HepG2 (cell line): Measurements from ENCODE around the gene THRA. TPM values are rescaled to one million over a fixed set of nuclear protein-coding genes. Genes with fewer than 3 reads are reported as not detected.

ENCODE experiments used
- ATAC-seq: fragments of 200-7000 bp; cut with Tn5 transposase; 3 replicates; pipeline ENCODE4 v1.9.1; 2020; ENCODE audit warnings: mild to moderate bottlenecking, moderate library complexity
- BruUV-seq: library from RNA; stranded (reverse); fragments of 400-500 nt; replicated peaks from 2 replicates; lab custom pipeline; 2021; lab: Mats Ljungman, UMichigan
- CTCF ChIA-PET: fragments of 300-600 bp; formaldehyde crosslinking; extraction: SDS; loops from one replicate; lab custom pipeline; 2021; ENCODE audit warnings: low total read pairs, inconsistent platforms, low intra/inter-chr PET ratio; lab: Yijun Ruan, JAX
- POLR2A ChIA-PET: fragments of 350-600 bp; sonication (Branson Sonifier 250); formaldehyde crosslinking; loops from one replicate; lab custom pipeline; 2020; ENCODE audit warnings: antibody characterized with exemption, inconsistent platforms; lab: Yijun Ruan, JAX
- DNase-seq: peaks from one replicate; pipeline ENCODE4 v3.0.0-alpha.2; 2015; ENCODE audit warnings: low spot score
- FAIRE-seq: peaks from 3 replicates; lab custom pipeline; 2011; peaks lifted over from hg19 to GRCh38; lab: Jason Lieb, UNC
- H2AFZ ChIP-seq: one replicate; pipeline ENCODE4 v1.6.1; 2011; ENCODE audit warnings: low read length, inconsistent platforms
- H3K27ac ChIP-seq: fragments of 300-600 bp; 3 replicates; pipeline ENCODE4 v1.8.0; 2011; ENCODE audit warnings: mixed run types, mild to moderate bottlenecking, mixed read lengths, low read length, inconsistent platforms; ENCODE audit not compliant: insufficient read depth; ENCODE audit errors: extremely low read length
- H3K27me3 ChIP-seq, 2 experiments: fragments of 200-600 bp in 1 of 2; 2 replicates in 1 of 2; 3 replicates in 1 of 2; pipeline versions ENCODE4 v1.6.0 to v1.8.0; 2011; ENCODE audit warnings: low read length in 2 of 2, mild to moderate bottlenecking in 2 of 2, moderate library complexity in 2 of 2, inconsistent platforms in 1 of 2; ENCODE audit not compliant: insufficient read depth in 2 of 2, control insufficient read depth in 1 of 2
- H3K36me3 ChIP-seq, 2 experiments: fragments of 200-600 bp in 1 of 2; replicated peaks in 1 of 2; 2 replicates in 1 of 2; 3 replicates in 1 of 2; pipeline versions ENCODE4 v1.5.1 to v1.8.0; 2011; ENCODE audit warnings: low read length in 2 of 2, inconsistent platforms in 1 of 2; ENCODE audit not compliant: insufficient read depth in 2 of 2, control insufficient read depth in 1 of 2
- H3K4me1 ChIP-seq: 2 replicates; pipeline ENCODE4 v1.5.1; 2012; ENCODE audit warnings: low read length, inconsistent platforms; ENCODE audit not compliant: insufficient read depth
- H3K4me2 ChIP-seq: 2 replicates; pipeline ENCODE4 v1.6.0; 2011; ENCODE audit warnings: low read depth, low read length, inconsistent platforms
- H3K4me3 ChIP-seq, 3 experiments: fragments of 200-600 bp in 1 of 3; sonication (generic), shearing (Covaris generic) in 1 of 3; replicated peaks in 1 of 3; 2 replicates each; pipeline ENCODE4 v1.5.1; 2011 to 2016; ENCODE audit warnings: low read length in 3 of 3, inconsistent platforms in 2 of 3, low read depth in 2 of 3, mild to moderate bottlenecking in 2 of 3, control low read depth in 1 of 3, mixed read lengths in 1 of 3; ENCODE audit not compliant: insufficient read depth in 1 of 3
- H3K79me2 ChIP-seq: one replicate; pipeline ENCODE4 v1.6.1; 2011; ENCODE audit warnings: low read length, inconsistent platforms; ENCODE audit not compliant: insufficient read depth
- H3K9ac ChIP-seq: 2 replicates; pipeline ENCODE4 v1.6.0; 2011; ENCODE audit warnings: mild to moderate bottlenecking, low read depth, low read length, inconsistent platforms; ENCODE audit not compliant: insufficient read depth
- H3K9me3 ChIP-seq: 2 replicates; pipeline ENCODE4 v1.5.1; 2012; ENCODE audit warnings: mild to moderate bottlenecking, low read length
- H4K20me1 ChIP-seq: 2 replicates; pipeline ENCODE4 v1.6.0; 2011; ENCODE audit warnings: inconsistent platforms, mild to moderate bottlenecking, low read length, moderate library complexity; ENCODE audit not compliant: insufficient read depth
- ATM ChIP-seq: fragments of 450-650 bp; IDR thresholded peaks from 2 replicates; pipeline ENCODE4 v1.7.1; 2017; ENCODE audit warnings: mild to moderate bottlenecking, borderline replicate concordance
- BATF2 ChIP-seq: sonication (generic); formaldehyde crosslinking; IDR thresholded peaks from 2 replicates; pipeline ENCODE4 v1.8.0; 2022; ENCODE audit warnings: mild to moderate bottlenecking, missing genetic modification reagents, moderate library complexity
- HHEX ChIP-seq: IDR thresholded peaks from 2 replicates; pipeline ENCODE4 v1.6.1; 2016; ENCODE audit warnings: control low read depth
- MLXIP ChIP-seq: sonication (generic); formaldehyde crosslinking; IDR thresholded peaks from 2 replicates; pipeline ENCODE4 v1.9.0; 2021; ENCODE audit warnings: missing genetic modification reagents, borderline replicate concordance
- NFE2L2 ChIP-seq: fragments of 150-350 bp; IDR thresholded peaks from 2 replicates; pipeline ENCODE4 v1.6.1; 2014; ENCODE audit warnings: low read length
- YEATS2 ChIP-seq: sonication (generic); formaldehyde crosslinking; IDR thresholded peaks from 2 replicates; pipeline ENCODE4 v1.4.0; 2020; ENCODE audit warnings: missing genetic modification reagents, borderline replicate concordance
- ZBTB1 ChIP-seq: sonication (generic); formaldehyde crosslinking; IDR thresholded peaks from 2 replicates; pipeline ENCODE4 v1.4.0; 2020; ENCODE audit warnings: missing genetic modification reagents, borderline replicate concordance
- ZC3H13 ChIP-seq: sonication (generic); formaldehyde crosslinking; IDR thresholded peaks from 2 replicates; pipeline ENCODE4 v1.8.1; 2023; ENCODE audit warnings: mild to moderate bottlenecking, missing genetic modification reagents, moderate library complexity
- ZFP90 ChIP-seq: sonication (generic); formaldehyde crosslinking; IDR thresholded peaks from 2 replicates; pipeline ENCODE4 v1.8.0; 2022; ENCODE audit warnings: missing genetic modification reagents, mild to moderate bottlenecking, inconsistent platforms, borderline replicate concordance
- ZNF674 ChIP-seq: sonication (generic); formaldehyde crosslinking; IDR thresholded peaks from 2 replicates; pipeline ENCODE4 v1.5.0; 2020; ENCODE audit warnings: low read depth, mild to moderate bottlenecking, missing genetic modification reagents
- ZNF678 ChIP-seq: sonication (generic); formaldehyde crosslinking; IDR thresholded peaks from 2 replicates; pipeline ENCODE4 v1.4.0; 2020; ENCODE audit warnings: mild to moderate bottlenecking, missing genetic modification reagents
- ZNF687 ChIP-seq: sonication (generic); formaldehyde crosslinking; IDR thresholded peaks from 2 replicates; pipeline ENCODE4 v1.5.1; 2020; ENCODE audit warnings: mild to moderate bottlenecking, missing genetic modification reagents, moderate library complexity
- ZNF704 ChIP-seq: sonication (generic); formaldehyde crosslinking; IDR thresholded peaks from 2 replicates; pipeline ENCODE4 v1.8.1; 2023; ENCODE audit warnings: mild to moderate bottlenecking, inconsistent platforms, moderate library complexity, missing genetic modification reagents, borderline replicate concordance
- ZNF841 ChIP-seq: sonication (generic); formaldehyde crosslinking; IDR thresholded peaks from 2 replicates; pipeline ENCODE4 v1.8.1; 2023; ENCODE audit warnings: missing genetic modification reagents, borderline replicate concordance
- WGBS: methylation state at CpG from one replicate; pipeline ENCODE4 v1.1.6; 2017; ENCODE audit warnings: low lambda C conversion rate; 5-methylcytosine and 5-hydroxymethylcytosine counted together
- in situ Hi-C: cut with HindIII; loops from 2 replicates; pipeline ENCODE4 v1.10.0; 2017; ENCODE audit warnings: low pct_unique_long_range_greater_than_20kb; ENCODE audit not compliant: extremely low pct_ligation_motif_present
- intact Hi-C: fragments of 100-400 bp; cut with micrococcal nuclease; formaldehyde crosslinking; loops from one replicate; pipeline ENCODE4 v1.10.0; 2022; ENCODE audit not compliant: unreplicated experiment
- polyA plus RNA-seq, 8 experiments: library from polyadenylated mRNA; depleted of rRNA in 3 of 8; stranded (reverse) in 7 of 8; unstranded in 1 of 8; fragments of >200 nt; fragmentation: Illumina TruSeq in 4 of 8; extraction: Trizol in 4 of 8; gene quantifications; 2 replicates each; pipeline versions ENCODE4 v1.2.1 to v1.2.3, GENCODE V29; 2011 to 2016; ENCODE audit warnings: low read depth in 4 of 8, missing spikeins in 1 of 8, mixed read lengths in 1 of 8; ENCODE audit not compliant: insufficient read depth in 1 of 8
- total RNA-seq, 5 experiments: library from RNA; depleted of rRNA; stranded (reverse); fragments of >200 nt; fragmentation: Illumina TruSeq; extraction: Trizol; gene quantifications; 2 replicates each; pipeline ENCODE4 v1.2.3, GENCODE V29; 2016; ENCODE audit warnings: low read depth in 1 of 5

THRA gene
- total and polyA plus RNA-seq, 2 of the 13 experiments (the other 11 are each of a cell fraction or from before 2014, with no cell fraction given) = 8.0 to 9.9 TPM

- WGBS = 84% methylated on average over 6 of the region's 8 CpGs
- Histone ChIP-seq H3K4me1 (peaks cover 43% of the 10 kb centered on the region), H3K79me2 (no peaks in the 10 kb centered on the region), H2AFZ (no peak overlapping the region), H3K27me3 (no peaks in the 10 kb centered on the region), H3K36me3 (peaks cover 1 to 4% of the 10 kb centered on the region in 2 experiments; a peak in 1 of 5 replicates), H3K9me3 (no peaks in the 10 kb centered on the region), H3K27ac (peak overlapping the region; percentile 16), H3K9ac (no peak overlapping the region), H3K4me3 (no peak overlapping the region), H3K4me2 (peak overlapping the region; percentile 15; the same call in 1 of the 2 replicates), H4K20me1 (no peaks in the 10 kb centered on the region)
- in situ Hi-C loops (no loop called here), intact Hi-C loops (loop anchor here (2.0 kb wide), 2 partner anchors 37 to 61 kb away; partner anchors contain the start of gene CSF3)
- no peak for DNase-seq
- no peak for ATAC-seq
- ChIA-PET CTCF (interaction anchor here (0.6 to 2.4 kb wide), 9 partner anchors 11 to 62 kb away, joined by 3 to 25 read pairs (median 4); partner anchors contain the start of gene THRA), POLR2A (interaction anchor here (0.8 to 2.2 kb wide), 13 partner anchors 9 to 64 kb away, joined by 3 to 23 read pairs (median 8); partner anchors contain the start of genes CASC3, CSF3, MED24 and NR1D1)
- no peak for FAIRE-seq
- BruUV-seq = TSS peak; percentile 40
- no peak for TF ChIP-seq ZNF704
- TF ChIP-seq HHEX = no peak
- TF ChIP-seq BATF2 (CRISPR knock-in tag) = 0 out of 2 replicates have a peak, but pooled peaks have one; percentile 46
- TF ChIP-seq ZFP90 (CRISPR knock-in tag) = no peak
- TF ChIP-seq MLXIP (CRISPR knock-in tag) = no peak
- peak; percentile 43; the same call in 1 of the 2 replicates for TF ChIP-seq ZNF687
- peak; percentile 68 for TF ChIP-seq ZC3H13 (CRISPR knock-in tag)
- no peak for TF ChIP-seq ZNF678 (CRISPR knock-in tag)
- TF ChIP-seq ATM = no peak
- no peak for TF ChIP-seq NFE2L2
- no peak for TF ChIP-seq ZNF841 (CRISPR knock-in tag)
- no peak for TF ChIP-seq YEATS2
- no peak for TF ChIP-seq ZBTB1 (CRISPR knock-in tag)
- TF ChIP-seq ZNF674 = no peak
Measured at GRCh38 chr17:40075942-40076498, 13.3 kb downstream of the THRA start.
